ENCODE results near the gene LATS1.
A peak's percentile ranks its signal among the peaks of the same experiment; 100 is the strongest.

LATS1 gene

GRCh38 chr6:149627672-149628071 is 90.2 kb downstream of the LATS1 start:
- H3K9me3 Mint-ChIP-seq = no peaks in the 10 kb centered on the region
- H3K27ac Mint-ChIP-seq = no peak overlapping the region
- H3K27me3 Mint-ChIP-seq (ENCODE audit: low read depth) = no peaks in the 10 kb centered on the region
- H3K36me3 Mint-ChIP-seq (ENCODE audit: low read depth) = peaks cover 36% of the 10 kb centered on the region
- no peaks in the 10 kb centered on the region for H3K4me1 Mint-ChIP-seq
- no peak overlapping the region for H3K4me3 Mint-ChIP-seq
- no peak for TF ChIP-seq CTCF (IDR thresholded peaks at IDR 0.05; ENCODE audit: unreplicated experiment in 3 of 3)

DNA sequence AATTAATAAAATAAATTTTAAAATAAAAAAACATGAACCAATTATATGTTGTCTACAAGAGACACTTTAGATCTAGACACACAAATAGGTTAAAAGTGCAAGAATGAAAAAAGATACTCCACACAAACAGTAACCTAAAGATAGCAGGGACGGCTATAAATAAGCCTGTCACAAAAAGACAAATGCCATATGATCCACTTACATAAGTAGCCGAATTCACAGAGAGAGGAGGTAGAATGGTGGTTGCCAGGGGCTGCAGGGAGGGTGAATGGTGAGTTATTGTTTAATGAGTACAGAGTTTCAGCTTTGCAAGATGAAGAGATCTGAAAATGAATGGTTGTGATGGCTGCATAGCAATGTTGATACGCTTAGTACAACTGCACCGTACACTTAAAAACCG is 102.1 kb downstream of the LATS1 start:
- Mint-ChIP-seq H3K4me3 (peak overlapping the region in 1 of 3 experiments; percentile 24), H3K27ac (no peak overlapping the region), H3K36me3 (ENCODE audit: low read depth) (peaks cover 68% of the 10 kb centered on the region), H3K9me3 (peaks cover 8% of the 10 kb centered on the region), H3K27me3 (ENCODE audit: low read depth) (no peaks in the 10 kb centered on the region), H3K4me1 (peaks cover 10% of the 10 kb centered on the region)
- no peak for TF ChIP-seq CTCF (IDR thresholded peaks at IDR 0.05; ENCODE audit: unreplicated experiment in 3 of 3)

GRCh38 chr6:149614337-149614736 is 103.6 kb downstream of the LATS1 start:
- Mint-ChIP-seq H3K4me1 (peaks cover 10% of the 10 kb centered on the region), H3K4me3 (no peak overlapping the region), H3K9me3 (peaks cover 8% of the 10 kb centered on the region), H3K27me3 (ENCODE audit: low read depth) (no peaks in the 10 kb centered on the region), H3K27ac (no peak overlapping the region), H3K36me3 (ENCODE audit: low read depth) (peaks cover 59% of the 10 kb centered on the region)
- no peak for TF ChIP-seq CTCF (IDR thresholded peaks at IDR 0.05; ENCODE audit: unreplicated experiment in 3 of 3)

GRCh38 chr6:149608381-149608982 is 109.4 kb downstream of the LATS1 start:
- H3K9me3 Mint-ChIP-seq = peaks cover 8% of the 10 kb centered on the region
- no peaks in the 10 kb centered on the region for H3K4me1 Mint-ChIP-seq
- no peaks in the 10 kb centered on the region for H3K27me3 Mint-ChIP-seq (ENCODE audit: low read depth)
- no peak overlapping the region for H3K27ac Mint-ChIP-seq
- H3K4me3 Mint-ChIP-seq = no peak overlapping the region
- peaks cover 30% of the 10 kb centered on the region for H3K36me3 Mint-ChIP-seq (ENCODE audit: low read depth)
- TF ChIP-seq CTCF (IDR thresholded peaks at IDR 0.05; ENCODE audit: unreplicated experiment in 3 of 3) = no peak
